Body of pancreas (tissue), 4 donors: Measurements from ENCODE around the gene PAGE2.
"Not testable (repeated sequence)": the region's sequence is repeated elsewhere in the genome, so short reads cannot be mapped to it uniquely, and the experiment has no call there.

Experiments used
- CTCF ChIP-seq, 7 experiments: fragments of 450-650 bp in 4 of 7; fragments of 200-600 bp in 3 of 7; sonication (generic) in 3 of 7; IDR thresholded peaks; one replicate each; pipeline ENCODE4 v1.5.1; 2016 to 2019; ENCODE audit warnings: antibody characterized with exemption in 7 of 7
- POLR2A ChIP-seq, 3 donors: fragments of 450-650 bp; IDR thresholded peaks; one replicate each; pipeline ENCODE4 v1.6.1; 2016; ENCODE audit warnings: antibody characterized with exemption in 3 of 3, mild to moderate bottlenecking in 2 of 3

DNA sequence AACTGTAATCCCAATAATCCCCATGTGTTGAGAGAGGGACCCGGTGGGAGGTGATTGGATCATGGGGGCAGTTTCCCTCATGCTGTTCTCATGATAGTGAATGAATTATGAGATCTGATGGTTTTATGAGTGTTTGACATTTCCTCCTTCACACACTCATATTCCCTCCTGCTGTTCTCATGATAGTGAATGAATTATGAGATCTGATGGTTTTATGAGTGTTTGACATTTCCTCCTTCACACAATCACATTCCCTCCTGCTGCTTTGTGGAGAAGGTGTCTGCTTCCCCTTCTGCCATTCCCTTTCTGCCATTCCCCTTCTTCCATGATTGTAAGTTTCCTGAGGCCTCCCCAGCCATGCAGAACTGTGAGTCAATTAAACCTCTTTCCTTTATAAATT, 52.0 kb downstream of the PAGE2 start:
- TF ChIP-seq CTCF, POLR2A (IDR thresholded peaks at IDR 0.05): not testable (repeated sequence)
